PC-3 (cell line): ENCODE data around the gene MARCKS. TPM values are rescaled to one million over a fixed set of nuclear protein-coding genes. Genes with fewer than 3 reads are reported as not detected.
"Not testable (repeated sequence)": the region's sequence is repeated elsewhere in the genome, so short reads cannot be mapped to it uniquely, and the experiment has no call there.

Experiments
- ATAC-seq: fragments of 200-7000 bp; cut with Tn5 transposase; 2 replicates; pipeline ENCODE4 v1.9.1; 2020; ENCODE audit warnings: mild to moderate bottlenecking, moderate library complexity
- BruUV-seq: library from RNA; stranded (reverse); fragments of 400-500 nt; replicated peaks from 2 replicates; lab custom pipeline; 2021; lab: Mats Ljungman, UMichigan
- CTCF ChIA-PET: fragments of 300-600 bp; sonication (Branson Sonifier 250); formaldehyde crosslinking; loops from one replicate; lab custom pipeline; 2022; ENCODE audit warnings: antibody characterized with exemption; lab: Charles Lee
- POLR2A ChIA-PET: fragments of 300-600 bp; sonication (Branson Sonifier 250); formaldehyde crosslinking; loops from one replicate; lab custom pipeline; 2022; ENCODE audit warnings: antibody characterized with exemption; ENCODE audit not compliant: unreplicated experiment; lab: Charles Lee
- DNase-seq: peaks from one replicate; pipeline ENCODE4 v3.0.0-alpha.2; 2015
- H2AFZ ChIP-seq: fragments of 300-600 bp; sonication (generic); 2 replicates; pipeline ENCODE4 v1.6.0; 2016; ENCODE audit warnings: antibody characterized with exemption, low read length
- H3F3A ChIP-seq: fragments of 300-600 bp; sonication (generic); one replicate; pipeline ENCODE4 v1.6.0; 2017; ENCODE audit warnings: antibody characterized with exemption, low read length, control low read depth, mild to moderate bottlenecking; ENCODE audit not compliant: unreplicated experiment
- H3K27ac ChIP-seq: fragments of 300-600 bp; sonication (generic); 2 replicates; pipeline ENCODE4 v1.5.1; 2016; ENCODE audit warnings: mild to moderate bottlenecking, low read length
- H3K27me3 ChIP-seq: fragments of 300-600 bp; sonication (generic); 2 replicates; pipeline ENCODE4 v1.6.1; 2016; ENCODE audit warnings: low read length, mixed read lengths
- H3K36me3 ChIP-seq: fragments of 300-600 bp; sonication (generic); 2 replicates; pipeline ENCODE4 v1.6.1; 2016; ENCODE audit warnings: low read depth, mixed run types, low read length, mixed read lengths
- H3K4me1 ChIP-seq: fragments of 300-600 bp; sonication (generic); 2 replicates; pipeline ENCODE4 v1.5.1; 2016; ENCODE audit warnings: low read length; ENCODE audit not compliant: insufficient read depth
- H3K4me2 ChIP-seq: fragments of 300-600 bp; sonication (generic); 2 replicates; pipeline ENCODE4 v1.6.0; 2016; ENCODE audit warnings: low read length
- H3K4me3 ChIP-seq: fragments of 300-600 bp; sonication (generic); 2 replicates; pipeline ENCODE4 v1.5.1; 2016; ENCODE audit warnings: mild to moderate bottlenecking, low read length, mixed read lengths
- H3K79me2 ChIP-seq: fragments of 300-600 bp; sonication (generic); 2 replicates; pipeline ENCODE4 v1.6.1; 2017; ENCODE audit warnings: low read length, mixed read lengths
- H3K9ac ChIP-seq: fragments of 300-600 bp; sonication (generic); 2 replicates; pipeline ENCODE4 v1.6.0; 2016; ENCODE audit warnings: mild to moderate bottlenecking, low read length
- H3K9me2 ChIP-seq: fragments of 300-600 bp; sonication (generic); replicated peaks from 2 replicates; pipeline ENCODE4 v1.6.1; 2016; ENCODE audit warnings: mixed run types, low read length, mixed read lengths
- H3K9me3 ChIP-seq: fragments of 300-600 bp; sonication (generic); 2 replicates; pipeline ENCODE4 v1.6.1; 2016; ENCODE audit warnings: low read length, mixed read lengths
- H4K20me1 ChIP-seq: fragments of 300-600 bp; sonication (generic); 2 replicates; pipeline ENCODE4 v1.6.1; 2016; ENCODE audit warnings: low read length, mixed read lengths
- EZH2 ChIP-seq: fragments of 300-600 bp; sonication (generic); IDR thresholded peaks from one replicate; pipeline ENCODE4 v1.6.1; 2017; ENCODE audit warnings: antibody characterized with exemption, mild to moderate bottlenecking, low read length; ENCODE audit not compliant: unreplicated experiment
- EZH2phosphoT487 ChIP-seq: fragments of 300-600 bp; sonication (generic); IDR thresholded peaks from 2 replicates; pipeline ENCODE4 v1.6.1; 2018; ENCODE audit warnings: mild to moderate bottlenecking, antibody characterized with exemption, low read length, borderline replicate concordance
- intact Hi-C: fragments of 100-400 bp; cut with micrococcal nuclease; formaldehyde crosslinking; loops from 2 replicates; pipeline ENCODE4 v1.9.0; 2023
- total RNA-seq: library from RNA; depleted of rRNA; stranded (reverse); fragments of >200 nt; gene quantifications from 2 replicates; pipeline ENCODE4 v1.2.3, GENCODE V29; 2014
- TF ChIP-seq, protein P1 (sequence below): fragments of 300-600 bp; sonication (generic); conservative IDR thresholded peaks from 2 replicates; pipeline ENCODE4 v1.5.1; 2017; ENCODE audit warnings: antibody characterized with exemption, low read depth, mild to moderate bottlenecking, low read length

Gene MARCKS
- total RNA-seq, 1 experiment from 2014 or later: 51.5 TPM

DNA sequence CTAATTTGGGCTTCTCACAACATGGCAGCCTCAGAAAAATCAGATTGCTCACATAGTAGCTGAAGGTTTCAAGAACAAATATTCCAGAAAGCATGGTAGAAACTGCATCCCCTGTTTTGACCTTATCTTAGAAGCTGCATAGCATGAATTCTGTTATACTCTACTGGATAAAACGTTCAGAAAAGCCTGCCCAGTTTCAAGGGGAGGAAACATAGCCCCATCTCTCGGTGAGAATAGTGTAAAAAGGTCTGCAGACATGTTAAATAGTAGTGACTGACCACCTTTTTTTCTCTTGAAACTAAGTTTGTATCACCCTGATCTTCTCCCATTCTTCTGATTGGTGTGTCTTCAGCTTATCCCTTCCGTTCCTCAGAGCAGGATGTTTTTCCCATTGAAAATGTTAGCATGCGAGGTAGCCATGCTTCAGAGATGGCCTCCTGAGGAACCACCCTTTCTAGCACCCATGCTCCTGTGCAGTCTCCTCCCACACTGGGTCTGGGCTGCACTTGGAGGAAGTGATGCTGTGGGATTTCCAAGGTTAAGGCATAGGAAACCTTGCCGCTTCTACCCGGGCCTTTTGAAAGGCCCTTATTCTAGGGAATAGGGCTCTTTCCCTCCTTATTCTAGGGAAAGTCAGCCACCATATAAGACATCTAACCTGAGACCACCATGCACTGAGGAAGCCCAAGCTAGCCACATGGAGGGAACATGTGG, 50.1 kb downstream of the MARCKS start:
- Histone ChIP-seq H3K79me2 (no peaks in the 10 kb centered on the region), H3K4me1 (no peaks in the 10 kb centered on the region), H3K27ac (no peak overlapping the region), H3K9me3 (no peaks in the 10 kb centered on the region), H3K4me3 (no peak overlapping the region), H3K9ac (no peak overlapping the region), H3K4me2 (no peak overlapping the region), H3K27me3 (no peaks in the 10 kb centered on the region), H3F3A (no peaks in the 10 kb centered on the region), H2AFZ (no peak overlapping the region), H4K20me1 (no peaks in the 10 kb centered on the region), H3K9me2 (no peaks in the 10 kb centered on the region), H3K36me3 (no peaks in the 10 kb centered on the region)
- intact Hi-C loops: no loop called here
- DNase-seq (no peak), ATAC-seq (no peak)
- CTCF ChIA-PET: no interaction called here
- no peak for TF ChIP-seq EZH2phosphoT487
- TF ChIP-seq, protein P1, sequence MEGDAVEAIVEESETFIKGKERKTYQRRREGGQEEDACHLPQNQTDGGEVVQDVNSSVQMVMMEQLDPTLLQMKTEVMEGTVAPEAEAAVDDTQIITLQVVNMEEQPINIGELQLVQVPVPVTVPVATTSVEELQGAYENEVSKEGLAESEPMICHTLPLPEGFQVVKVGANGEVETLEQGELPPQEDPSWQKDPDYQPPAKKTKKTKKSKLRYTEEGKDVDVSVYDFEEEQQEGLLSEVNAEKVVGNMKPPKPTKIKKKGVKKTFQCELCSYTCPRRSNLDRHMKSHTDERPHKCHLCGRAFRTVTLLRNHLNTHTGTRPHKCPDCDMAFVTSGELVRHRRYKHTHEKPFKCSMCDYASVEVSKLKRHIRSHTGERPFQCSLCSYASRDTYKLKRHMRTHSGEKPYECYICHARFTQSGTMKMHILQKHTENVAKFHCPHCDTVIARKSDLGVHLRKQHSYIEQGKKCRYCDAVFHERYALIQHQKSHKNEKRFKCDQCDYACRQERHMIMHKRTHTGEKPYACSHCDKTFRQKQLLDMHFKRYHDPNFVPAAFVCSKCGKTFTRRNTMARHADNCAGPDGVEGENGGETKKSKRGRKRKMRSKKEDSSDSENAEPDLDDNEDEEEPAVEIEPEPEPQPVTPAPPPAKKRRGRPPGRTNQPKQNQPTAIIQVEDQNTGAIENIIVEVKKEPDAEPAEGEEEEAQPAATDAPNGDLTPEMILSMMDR: 0 out of 2 replicates have a peak, but pooled peaks have one; percentile 23
- POLR2A ChIA-PET: no interaction called here
- no TSS peak for BruUV-seq

DNA sequence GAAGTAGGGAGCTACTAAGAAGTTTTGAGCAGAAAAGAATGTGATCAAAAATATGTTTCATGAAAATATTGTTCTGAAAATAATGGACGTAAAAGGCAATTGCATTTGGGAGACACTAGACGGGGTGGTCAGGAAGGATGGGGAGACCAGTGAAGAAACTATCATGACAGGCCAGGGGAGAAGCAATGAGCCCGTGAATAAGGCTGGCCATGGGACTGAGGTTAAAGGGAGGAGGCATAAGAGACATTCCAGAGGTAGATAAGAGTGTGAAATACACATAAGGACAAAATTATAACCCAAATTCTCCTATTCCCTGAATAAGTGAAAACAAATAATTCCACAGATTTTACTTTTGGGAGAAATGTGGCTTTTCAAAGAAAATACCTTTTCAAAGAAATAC, 51.7 kb downstream of the MARCKS start:
- no peak overlapping the region for H3K9ac ChIP-seq
- H3F3A ChIP-seq: no peaks in the 10 kb centered on the region
- H3K27ac ChIP-seq: no peak overlapping the region
- H3K79me2 ChIP-seq: no peaks in the 10 kb centered on the region
- no peak overlapping the region for H2AFZ ChIP-seq
- H3K4me3 ChIP-seq: no peak overlapping the region
- intact Hi-C loops: loop anchor here (1.0 kb wide), 2 partner anchors 1128 to 1572 kb away; no protein-coding TSS in a partner anchor
- TF ChIP-seq, protein P1: no peak
- H3K27me3 ChIP-seq: no peaks in the 10 kb centered on the region
- no peaks in the 10 kb centered on the region for H3K9me3 ChIP-seq
- H3K36me3 ChIP-seq: no peaks in the 10 kb centered on the region
- CTCF ChIA-PET: interaction anchor here (0.6 to 0.9 kb wide), 4 partner anchors 11 to 1680 kb away, joined by 3 to 5 read pairs (median 4); no protein-coding TSS in a partner anchor
- no peaks in the 10 kb centered on the region for H3K9me2 ChIP-seq
- H3K4me2 ChIP-seq: peak overlapping the region; percentile 38; the same call in 1 of the 2 replicates
- DNase-seq (no peak), ATAC-seq (no peak)
- POLR2A ChIA-PET: no interaction called here
- H4K20me1 ChIP-seq: no peaks in the 10 kb centered on the region
- BruUV-seq: no TSS peak
- H3K4me1 ChIP-seq: no peaks in the 10 kb centered on the region

DNA sequence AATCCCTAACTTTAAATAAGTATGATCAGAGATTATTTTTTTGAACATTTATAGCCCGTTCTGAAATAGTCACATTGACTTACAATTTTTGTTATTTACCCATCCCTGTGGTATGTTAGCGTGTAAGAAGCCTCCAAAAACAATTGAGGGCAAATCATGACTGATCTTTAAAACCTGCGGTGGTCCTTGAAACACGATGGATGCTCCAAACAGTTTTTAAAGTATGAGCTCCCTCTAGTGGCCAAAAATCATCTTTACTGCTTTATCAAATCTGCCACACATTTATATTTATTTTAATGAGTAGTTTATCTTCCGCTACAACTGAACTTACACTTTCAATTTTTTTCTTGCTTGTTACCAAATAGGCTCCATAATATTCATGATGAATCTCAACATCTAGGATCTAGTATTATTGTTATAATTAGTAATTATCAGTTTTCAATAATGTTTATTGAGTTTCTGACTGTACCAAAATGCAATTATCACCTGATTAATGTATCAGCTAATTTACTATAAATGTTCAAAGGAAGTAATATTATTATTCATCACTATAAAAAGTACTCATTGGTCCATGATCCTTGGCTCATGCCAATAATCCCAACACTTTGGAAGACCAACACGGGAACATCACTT, 52.2 kb downstream of the MARCKS start:
- DNase-seq (peak; percentile 75), ATAC-seq (0 out of 2 replicates have a peak, but pooled peaks have one; percentile 22)
- Histone ChIP-seq H4K20me1 (no peaks in the 10 kb centered on the region), H3K4me1 (no peaks in the 10 kb centered on the region), H3K9me3 (no peaks in the 10 kb centered on the region), H3K27me3 (no peaks in the 10 kb centered on the region), H3K27ac (no peak overlapping the region), H3K4me2 (peak overlapping the region; percentile 38; the same call in 1 of the 2 replicates), H3K9ac (no peak overlapping the region), H3K36me3 (no peaks in the 10 kb centered on the region), H3K9me2 (no peaks in the 10 kb centered on the region), H2AFZ (no peak overlapping the region), H3K4me3 (no peak overlapping the region), H3F3A (no peaks in the 10 kb centered on the region), H3K79me2 (no peaks in the 10 kb centered on the region)
- no TSS peak for BruUV-seq
- TF ChIP-seq EZH2 (no peak), EZH2phosphoT487 (no peak)
- TF ChIP-seq, protein P1: peak; percentile 76
- ChIA-PET CTCF (interaction anchor here (0.6 to 0.9 kb wide), 2 partner anchors 30 to 91 kb away, joined by 3 read pairs; no protein-coding TSS in a partner anchor), POLR2A (no interaction called here)
- intact Hi-C loops: loop anchor here (1.0 kb wide), 2 partner anchors 1129 to 1572 kb away; no protein-coding TSS in a partner anchor

DNA sequence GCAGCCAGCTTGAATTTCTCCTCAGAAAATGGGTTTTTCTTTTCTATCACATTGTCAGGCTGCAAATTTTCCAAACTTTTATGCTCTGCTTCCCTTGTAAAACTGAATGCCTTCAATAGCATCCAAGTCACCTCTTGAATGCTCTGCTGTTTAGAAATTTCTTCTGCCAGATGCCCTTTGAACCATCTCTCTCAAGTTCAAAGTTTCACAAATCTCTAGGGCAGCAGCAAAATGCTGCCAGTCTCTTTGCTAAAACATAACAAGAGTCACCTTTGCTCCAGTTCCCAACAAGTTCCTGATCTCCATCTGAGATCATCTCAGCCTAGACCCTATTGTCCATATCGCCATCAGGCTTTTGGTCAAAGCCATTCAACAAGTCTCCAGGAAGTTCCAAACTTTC, 53.1 kb downstream of the MARCKS start:
- H3K79me2 ChIP-seq, CTCF ChIA-PET, H3K36me3 ChIP-seq, H3F3A ChIP-seq, intact Hi-C loops, H3K9me2 ChIP-seq, H4K20me1 ChIP-seq, H3K4me3 ChIP-seq, H3K27me3 ChIP-seq, H3K4me1 ChIP-seq, H3K9ac ChIP-seq, ATAC-seq, DNase-seq, H2AFZ ChIP-seq, BruUV-seq, H3K9me3 ChIP-seq, H3K27ac ChIP-seq, POLR2A ChIA-PET, H3K4me2 ChIP-seq: not testable (repeated sequence)
